ENCODE measurements around the gene TUB.

The TUB gene

GRCh38 chr11:8111636-8112035, 30.6 kb downstream of the TUB start:
- DNase-seq: no peak

GRCh38 chr11:8122173-8122764, 41.3 kb downstream of the TUB start:
- DNase-seq: no peak

GRCh38 chr11:8126649-8127289, 45.8 kb downstream of the TUB start:
- DNase-seq: no peak

- no peak for DNase-seq
These were observed 46.4 kb downstream of the TUB start for GRCh38 chr11:8127447-8127846.

- no peak for DNase-seq
These were observed 57.5 kb downstream of the TUB start for GRCh38 chr11:8138526-8138925.

GRCh38 chr11:8149726-8150125, 68.7 kb downstream of the TUB start:
- DNase-seq: no peak
